ENCODE measurements around the gene PPARA.

- TF ChIP-seq CTCF (conservative IDR thresholded peaks at IDR 0.05; ENCODE audit: low read length) (no peak), EZH2phosphoT487 (IDR thresholded peaks at IDR 0.05; ENCODE audit: borderline replicate concordance, low read depth, low read length) (no peak)
These were observed 89.7 kb downstream of the PPARA start for GRCh38 chr22:46240073-46240472.
